ENCODE measurements around the gene TRMT10B.
A peak's percentile ranks its signal among the peaks of the same experiment; 100 is the strongest.
"Not testable (repeated sequence)": the region's sequence is repeated elsewhere in the genome, so short reads cannot be mapped to it uniquely, and the experiment has no call there.

TRMT10B gene

GRCh38 chr9:37751704-37752103 lies 1.9 kb upstream of the TRMT10B start:
- not testable (repeated sequence) for DNase-seq

DNA sequence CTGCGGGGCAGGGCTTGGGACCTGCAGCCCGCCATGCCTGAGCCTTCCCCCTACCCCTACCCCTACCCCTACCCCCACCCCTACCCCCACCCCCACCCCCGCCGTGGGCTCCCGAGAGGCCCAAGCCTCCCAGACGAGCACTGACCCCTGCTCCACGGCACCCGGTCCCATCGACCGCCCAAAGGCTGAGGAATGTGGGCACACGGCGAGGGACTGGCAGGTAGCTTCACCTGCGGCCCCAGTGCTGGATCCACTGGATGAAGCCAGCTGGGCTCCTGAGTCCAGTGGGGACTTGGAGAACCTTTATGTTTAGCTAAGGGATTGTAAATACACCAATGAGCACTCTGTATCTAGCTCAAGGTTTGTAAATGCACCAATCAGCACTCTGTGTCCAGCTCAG lies 1.5 kb upstream of the TRMT10B start:
- not testable (repeated sequence) for DNase-seq

DNA sequence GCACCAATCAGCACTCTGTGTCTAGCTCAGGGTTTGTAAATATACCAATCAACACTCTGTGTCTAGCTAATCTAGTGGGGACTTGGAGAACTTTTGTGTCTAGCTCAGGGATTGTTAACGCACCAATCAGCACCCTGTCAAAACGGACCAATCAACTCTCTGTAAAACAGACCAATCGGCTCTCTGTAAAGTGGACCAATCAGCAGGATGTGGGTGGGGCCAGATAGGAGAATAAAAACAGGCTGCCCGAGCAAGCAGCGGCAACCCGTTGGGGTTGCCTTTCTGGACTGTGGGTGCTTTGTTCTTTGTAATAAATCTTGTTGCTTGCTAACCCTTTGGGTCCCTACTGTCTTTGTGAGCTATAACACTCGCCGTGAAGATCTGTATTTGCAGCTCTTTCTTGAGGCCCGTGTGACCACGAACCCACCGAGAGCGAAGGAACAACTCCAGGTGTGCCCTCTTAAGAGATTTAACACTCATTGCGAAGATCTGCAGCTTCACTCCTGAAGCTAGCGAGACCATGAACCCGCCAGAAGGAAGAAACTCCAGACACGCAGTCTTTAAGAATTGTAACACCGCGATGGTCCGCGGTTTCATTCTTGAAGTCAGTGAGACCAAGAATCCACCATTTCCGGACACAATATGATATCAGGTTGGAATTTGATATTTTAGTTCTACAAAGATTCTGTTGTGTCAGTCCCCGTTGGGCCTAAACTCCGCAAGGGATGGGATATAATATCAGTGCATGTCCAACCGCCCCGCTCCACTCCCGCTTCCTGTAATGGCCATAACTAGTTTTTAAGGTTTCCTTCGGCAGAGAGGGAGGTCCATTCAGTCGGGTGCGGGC lies 740 bp upstream of the TRMT10B start:
- no peak for DNase-seq

- no peak for DNase-seq
These were observed 5.1 kb downstream of the TRMT10B start for GRCh38 chr9:37758747-37759146.

- no peak for DNase-seq
These were observed 7.0 kb downstream of the TRMT10B start for GRCh38 chr9:37760416-37761161.

GRCh38 chr9:37761511-37761910 lies 7.9 kb downstream of the TRMT10B start:
- DNase-seq: no peak

GRCh38 chr9:37765263-37765662 lies 11.7 kb downstream of the TRMT10B start:
- DNase-seq: not testable (repeated sequence)

GRCh38 chr9:37769306-37769705 lies 15.7 kb downstream of the TRMT10B start:
- DNase-seq: no peak

- DNase-seq: no peak
These were observed 16.4 kb downstream of the TRMT10B start for GRCh38 chr9:37769995-37770394.

DNA sequence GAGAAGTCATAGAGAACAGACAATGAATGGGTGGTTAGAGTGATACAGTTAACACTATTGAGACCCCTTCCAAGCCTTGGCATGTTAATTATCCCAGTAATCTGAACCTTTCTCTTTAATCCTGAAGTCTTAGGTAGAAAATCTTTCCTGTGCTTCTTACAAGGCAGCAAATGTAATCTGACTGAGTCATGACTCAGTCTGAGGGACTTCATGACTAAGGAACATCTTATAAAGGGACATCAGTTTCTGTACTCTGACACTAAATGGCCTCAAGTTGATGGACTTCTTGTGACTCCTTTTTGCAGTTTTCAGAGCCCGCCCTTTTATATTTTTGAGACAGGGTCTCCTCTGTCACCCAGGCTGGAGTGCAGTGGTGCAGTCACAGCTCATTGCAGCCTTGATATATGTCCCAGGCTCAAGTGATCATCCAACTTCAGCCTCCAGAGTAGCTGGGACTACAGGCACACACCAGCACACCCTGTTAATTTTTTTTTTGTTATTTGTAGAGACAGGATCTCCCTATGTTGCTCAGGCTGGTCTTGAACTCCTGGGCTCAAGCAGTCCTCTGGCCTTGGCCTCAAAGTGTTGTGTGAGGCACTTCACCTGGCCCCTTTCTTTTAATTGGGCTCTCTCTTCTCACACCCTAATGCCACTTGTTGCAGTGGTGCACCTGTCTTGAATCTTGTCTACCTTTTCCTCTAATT lies 21.8 kb downstream of the TRMT10B start:
- DNase-seq: no peak

- no peak for DNase-seq
These were observed 22.7 kb downstream of the TRMT10B start for GRCh38 chr9:37776328-37776727.

- no peak for DNase-seq
These were observed 24.9 kb downstream of the TRMT10B start for GRCh38 chr9:37778534-37778933.

DNA sequence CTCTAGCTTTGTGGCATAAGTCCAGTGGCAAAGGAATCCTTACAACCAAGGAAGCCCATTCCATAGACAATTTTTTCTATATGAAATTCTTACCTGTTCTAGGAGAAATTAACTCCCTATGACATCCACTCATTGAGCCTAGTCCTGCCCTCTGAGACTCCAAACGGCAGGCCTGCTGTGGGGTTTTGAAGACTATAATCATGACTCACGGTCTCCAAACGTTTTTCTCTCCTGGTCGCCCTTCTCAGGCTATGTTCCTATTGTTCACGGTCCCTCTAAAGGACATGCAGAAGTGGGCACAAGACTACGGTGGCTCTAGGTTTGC lies 30.6 kb downstream of the TRMT10B start:
- DNase-seq: no peak

- peak; percentile 73 to 79 for DNase-seq
These were observed 31.2 kb downstream of the TRMT10B start, which contains the start of gene EXOSC3 for GRCh38 chr9:37784616-37785483. EXOSC3 (minus strand) TSS chr9:37785064; CDS start chr9:37785044, 20 bp downstream.

GRCh38 chr9:37787059-37787458 lies 33.5 kb downstream of the TRMT10B start:
- no peak for DNase-seq

DNA sequence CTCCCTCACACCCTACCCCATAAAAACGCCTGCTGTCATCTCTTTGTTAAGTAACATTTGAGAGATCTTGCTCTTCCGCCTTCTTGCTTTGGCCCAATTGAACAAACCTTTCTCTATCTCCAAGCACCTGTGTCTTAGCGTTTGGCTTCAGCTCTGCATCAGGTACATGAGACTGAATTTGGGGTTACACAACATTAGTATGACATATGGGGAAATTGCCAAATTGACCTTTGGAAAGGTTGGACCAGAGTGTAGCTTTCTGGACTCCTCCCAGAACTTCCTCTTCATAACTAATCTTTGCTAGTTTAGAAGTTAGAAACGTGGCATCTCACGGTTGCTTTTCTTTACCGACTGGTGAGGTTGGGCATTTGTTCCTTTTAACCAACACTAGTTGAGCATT lies 34.7 kb downstream of the TRMT10B start:
- no peak for DNase-seq

- no peak for DNase-seq
These were observed 36.5 kb downstream of the TRMT10B start for GRCh38 chr9:37790096-37790495.

GRCh38 chr9:37792122-37792521 lies 38.5 kb downstream of the TRMT10B start:
- DNase-seq: no peak

DNA sequence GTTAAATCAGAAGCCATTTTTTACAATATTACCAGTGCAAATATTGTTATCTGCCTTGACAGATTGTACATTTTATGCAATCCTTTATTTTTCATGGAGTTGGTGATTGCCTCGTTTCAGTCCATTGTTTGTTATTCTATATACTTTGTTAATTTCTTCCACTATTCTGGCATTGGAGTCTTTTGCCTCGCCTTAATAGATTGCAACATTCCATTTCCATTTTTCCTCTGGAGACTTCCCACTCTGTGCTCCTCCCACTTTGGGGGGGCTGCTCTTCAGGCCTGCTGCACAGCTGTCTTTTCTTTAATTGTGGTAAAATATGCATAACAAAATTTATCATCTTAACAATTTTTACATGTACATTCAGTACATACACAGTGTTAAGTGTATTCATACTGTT lies 42.6 kb downstream of the TRMT10B start:
- no peak for DNase-seq

- no peak for DNase-seq
These were observed 45.1 kb downstream of the TRMT10B start for GRCh38 chr9:37798677-37799076.

DNA sequence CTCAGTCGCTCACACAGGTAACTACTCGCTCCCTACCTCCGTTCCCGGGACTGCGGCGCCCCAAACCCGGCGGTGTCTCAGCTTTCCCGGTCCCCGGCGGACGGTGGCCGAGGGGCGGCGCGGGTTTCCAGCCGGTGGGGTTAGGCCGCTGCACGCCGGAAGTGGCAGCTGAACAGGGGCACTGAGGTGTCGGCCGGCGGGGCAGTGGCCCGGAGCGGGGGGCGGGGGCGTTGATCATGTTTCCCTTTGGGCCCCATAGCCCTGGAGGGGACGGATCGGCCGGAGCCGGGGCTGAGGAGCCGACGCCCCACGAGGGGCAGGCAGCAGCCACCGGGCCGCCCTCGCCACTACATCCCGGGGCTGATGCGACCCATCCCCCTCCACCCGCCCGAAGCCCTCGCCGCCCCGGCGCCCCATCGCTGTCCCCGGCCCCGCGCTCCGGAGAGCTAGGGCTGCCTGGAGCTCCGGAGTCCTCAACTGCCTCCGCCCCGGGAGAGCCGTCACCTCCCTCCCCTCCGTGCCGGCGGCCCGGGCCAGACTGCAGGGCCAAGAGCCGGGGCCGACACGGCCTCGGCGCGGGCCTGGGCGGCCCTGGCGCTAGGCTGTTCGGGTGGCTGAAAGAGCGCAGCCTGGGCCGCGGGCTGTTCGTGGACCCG lies 47.2 kb downstream of the TRMT10B start, which contains the start of gene DCAF10:
Gene DCAF10, plus strand, starts transcription at position 167 of the 656 bp plus-strand sequence. Its CDS starts 70 bp downstream, at position 237.
- DNase-seq: peak; percentile 37 to 53
